Stomach (tissue), 9 donors: ENCODE results near the gene CBY3. TPM values are rescaled to one million over a fixed set of nuclear protein-coding genes. Genes with fewer than 3 reads are reported as not detected.
"Not testable (repeated sequence)": the region's sequence is repeated elsewhere in the genome, so short reads cannot be mapped to it uniquely, and the experiment has no call there.

Experiments used
- DNase-seq, 2 donors: peaks; one replicate each; pipeline versions ENCODE4 v3.0.0 to v3.0.0-alpha.2; 2013 to 2019
- H3K27ac ChIP-seq, 5 donors: fragments of 200-600 bp in 4 of 5; sonication (generic) in 4 of 5; one replicate each; pipeline ENCODE4 v1.5.1; 2013 to 2019; ENCODE audit warnings: mild to moderate bottlenecking in 1 of 5, moderate library complexity in 1 of 5
- H3K27me3 ChIP-seq, 3 donors: fragments of 200-600 bp; sonication (generic); one replicate each; pipeline ENCODE4 v1.5.1; 2017 to 2019; ENCODE audit warnings: mixed run types in 1 of 3
- H3K36me3 ChIP-seq, 4 donors: fragments of 200-600 bp; sonication (generic); 1 replicate in 3 of 4; 2 replicates in 1 of 4; pipeline ENCODE4 v1.5.1; 2016 to 2019
- H3K4me1 ChIP-seq, 4 donors: fragments of 200-600 bp; sonication (generic); one replicate each; pipeline ENCODE4 v1.5.1; 2016 to 2019
- H3K4me3 ChIP-seq, 4 donors: fragments of 200-600 bp; sonication (generic) in 3 of 4; one replicate each; pipeline ENCODE4 v1.5.1; 2016 to 2019; ENCODE audit warnings: mild to moderate bottlenecking in 1 of 4
- H3K9me3 ChIP-seq, 4 donors: fragments of 200-600 bp; sonication (generic); one replicate each; pipeline ENCODE4 v1.5.1; 2016 to 2019
- EP300 ChIP-seq: sonication (generic); formaldehyde crosslinking; IDR thresholded peaks from one replicate; pipeline ENCODE4 v1.6.1; 2017; ENCODE audit warnings: antibody characterized with exemption
- POLR2A ChIP-seq, 4 donors: fragments of 450-650 bp; IDR thresholded peaks; one replicate each; pipeline ENCODE4 v1.6.1; 2016; ENCODE audit warnings: antibody characterized with exemption in 4 of 4, control low read depth in 2 of 4, mild to moderate bottlenecking in 1 of 4, moderate library complexity in 1 of 4
- POLR2AphosphoS5 ChIP-seq, 3 donors: sonication (generic); formaldehyde crosslinking; IDR thresholded peaks; one replicate each; pipeline ENCODE4 v1.6.1; 2016; ENCODE audit warnings: antibody characterized with exemption in 3 of 3
- WGBS, 5 donors: extraction: QIAGEN DNeasy Blood & Tissue Kit in 3 of 5; methylation state at CpG; one replicate each; pipeline versions ENCODE4 v1.1.5 to v1.1.7; 2013 to 2018; 5-methylcytosine and 5-hydroxymethylcytosine counted together
- intact Hi-C: fragments of 100-400 bp; cut with DNase I; formaldehyde crosslinking; loops from one replicate; pipeline ENCODE4 v1.15.1; 2023; ENCODE audit warnings: low total_unique reads
- polyA plus RNA-seq, 3 donors: library from polyadenylated mRNA; stranded (reverse); fragments of 200-250 nt; gene quantifications; one replicate each; pipeline ENCODE4 v1.2.3, GENCODE V29; 2013
- total RNA-seq, 5 donors: library from RNA; depleted of rRNA; stranded (reverse); fragments of >200 nt; gene quantifications; one replicate each; pipeline versions ENCODE4 v1.1.0 to v1.2.3, GENCODE V29; 2014 to 2016
- TF ChIP-seq, protein P1 (sequence below), 7 experiments: fragments of 450-650 bp in 4 of 7; fragments of 200-600 bp in 3 of 7; sonication (generic) in 3 of 7; IDR thresholded peaks; one replicate each; pipeline ENCODE4 v1.5.1; 2016 to 2019; ENCODE audit warnings: antibody characterized with exemption in 7 of 7, control low read depth in 2 of 7, mild to moderate bottlenecking in 1 of 7
- donor health status: healthy with polysubstance abuse.
- donor health status: Bipolar disorder and iron deficiency.
- donor health status: healthy.

Gene CBY3
- total and polyA plus RNA-seq, 8 donors = 0.15 TPM; not detected in 7

- Histone ChIP-seq H3K9me3 (no peaks in the 10 kb centered on the region), H3K27me3 (no peaks in the 10 kb centered on the region), H3K27ac (peak overlapping the region; percentile 97 to 99 (median 99)), H3K4me1 (peaks cover 28 to 52% (median 39%) of the 10 kb centered on the region in 4 donors), H3K36me3 (peaks cover 4 to 22% (median 12%) of the 10 kb centered on the region in 4 donors), H3K4me3 (peak overlapping the region; percentile 71 to 98 (median 94))
- intact Hi-C loops = no loop called here
- peak; percentile 99 to 100 for DNase-seq
- peak in 2 of 4 donors; percentile 24 to 89 for TF ChIP-seq POLR2A (IDR thresholded peaks at IDR 0.05)
- TF ChIP-seq, protein P1, sequence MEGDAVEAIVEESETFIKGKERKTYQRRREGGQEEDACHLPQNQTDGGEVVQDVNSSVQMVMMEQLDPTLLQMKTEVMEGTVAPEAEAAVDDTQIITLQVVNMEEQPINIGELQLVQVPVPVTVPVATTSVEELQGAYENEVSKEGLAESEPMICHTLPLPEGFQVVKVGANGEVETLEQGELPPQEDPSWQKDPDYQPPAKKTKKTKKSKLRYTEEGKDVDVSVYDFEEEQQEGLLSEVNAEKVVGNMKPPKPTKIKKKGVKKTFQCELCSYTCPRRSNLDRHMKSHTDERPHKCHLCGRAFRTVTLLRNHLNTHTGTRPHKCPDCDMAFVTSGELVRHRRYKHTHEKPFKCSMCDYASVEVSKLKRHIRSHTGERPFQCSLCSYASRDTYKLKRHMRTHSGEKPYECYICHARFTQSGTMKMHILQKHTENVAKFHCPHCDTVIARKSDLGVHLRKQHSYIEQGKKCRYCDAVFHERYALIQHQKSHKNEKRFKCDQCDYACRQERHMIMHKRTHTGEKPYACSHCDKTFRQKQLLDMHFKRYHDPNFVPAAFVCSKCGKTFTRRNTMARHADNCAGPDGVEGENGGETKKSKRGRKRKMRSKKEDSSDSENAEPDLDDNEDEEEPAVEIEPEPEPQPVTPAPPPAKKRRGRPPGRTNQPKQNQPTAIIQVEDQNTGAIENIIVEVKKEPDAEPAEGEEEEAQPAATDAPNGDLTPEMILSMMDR (IDR thresholded peaks at IDR 0.05) = peak in 1 of 7 experiments; percentile 9
- TF ChIP-seq EP300 = no peak
- peak; percentile 15 to 95 (median 85) for TF ChIP-seq POLR2AphosphoS5 (IDR thresholded peaks at IDR 0.05)
- WGBS, 5 donors = 1% methylated on average over 38 to 72 of the region's 72 CpGs
Measured at GRCh38 chr5:179697993-179698934, 17.4 kb upstream of the CBY3 start.

DNA sequence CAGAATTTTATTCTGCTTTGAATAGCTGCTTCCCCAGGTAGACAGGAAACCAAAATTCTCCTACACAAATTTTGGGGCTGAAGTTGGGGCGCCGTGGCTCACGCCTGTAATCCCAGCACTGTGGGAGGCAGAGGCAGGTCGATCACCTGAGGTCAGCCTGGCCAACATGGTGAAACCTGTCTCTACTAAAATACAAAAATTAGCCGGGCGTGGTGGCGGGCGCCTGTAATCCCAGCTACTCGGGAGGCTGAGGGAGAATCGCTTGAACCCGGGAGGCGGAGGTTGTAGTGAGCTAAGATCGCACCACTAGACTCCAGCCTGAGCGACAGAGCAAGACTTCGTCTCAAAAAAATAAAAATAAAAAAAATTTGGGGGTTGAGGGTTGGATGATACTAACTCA is 16.7 kb upstream of the CBY3 start:
- intact Hi-C loops, H3K9me3 ChIP-seq, DNase-seq, H3K27me3 ChIP-seq: not testable (repeated sequence)
- H3K4me3 ChIP-seq = peak overlapping the region; percentile 71 to 98 (median 94)
- peaks cover 0 to 14% (median 5%) of the 10 kb centered on the region in 4 donors for H3K36me3 ChIP-seq
- peaks cover 27 to 45% (median 35%) of the 10 kb centered on the region in 4 donors for H3K4me1 ChIP-seq
- peak overlapping the region; percentile 97 to 99 (median 99) for H3K27ac ChIP-seq
- 91 to 97% (median 96%) methylated on average over 15 of the region's 15 CpGs for WGBS, 5 donors

GRCh38 chr5:179697108-179697507 is 16.3 kb upstream of the CBY3 start:
- WGBS, 5 donors = 81 to 100% (median 98%) methylated on average over 2 of the region's 2 CpGs
- peak overlapping the region in 2 of 4 donors; percentile 93 to 96 for H3K4me3 ChIP-seq
- TF ChIP-seq, protein P1 (IDR thresholded peaks at IDR 0.05) = no peak
- TF ChIP-seq EP300 (no peak), POLR2AphosphoS5 (IDR thresholded peaks at IDR 0.05) (no peak), POLR2A (IDR thresholded peaks at IDR 0.05) (no peak)
- no peaks in the 10 kb centered on the region for H3K27me3 ChIP-seq
- DNase-seq = no peak
- H3K27ac ChIP-seq = peak overlapping the region in 4 of 5 donors; percentile 98 to 99 (median 99)
- H3K36me3 ChIP-seq = peaks cover 0 to 10% (median 3%) of the 10 kb centered on the region in 4 donors
- intact Hi-C loops = no loop called here
- H3K4me1 ChIP-seq = peaks cover 23 to 40% (median 32%) of the 10 kb centered on the region in 4 donors
- no peaks in the 10 kb centered on the region for H3K9me3 ChIP-seq

- H3K27ac ChIP-seq = no peak overlapping the region
Measured at GRCh38 chr5:179696603-179697002, 15.8 kb upstream of the CBY3 start.

More at GRCh38 chr5:179696603-179697002, 15.8 kb upstream of the CBY3 start:
- no peak for TF ChIP-seq POLR2AphosphoS5 (IDR thresholded peaks at IDR 0.05)
- TF ChIP-seq POLR2A (IDR thresholded peaks at IDR 0.05) = no peak
- TF ChIP-seq, protein P1 (IDR thresholded peaks at IDR 0.05) = no peak
- no peak for TF ChIP-seq EP300
- 88 to 90% (median 89%) methylated on average over 3 of the region's 3 CpGs for WGBS, 5 donors
- intact Hi-C loops = no loop called here
- DNase-seq = no peak
- Histone ChIP-seq H3K4me1 (peaks cover 23 to 36% (median 28%) of the 10 kb centered on the region in 4 donors), H3K4me3 (no peak overlapping the region), H3K36me3 (peaks cover 0 to 6% (median 2%) of the 10 kb centered on the region in 4 donors), H3K27me3 (no peaks in the 10 kb centered on the region), H3K9me3 (no peaks in the 10 kb centered on the region)
